Heart left ventricle (tissue), 16 donors: ENCODE results near the gene TNIP1. TPM values are rescaled to one million over a fixed set of nuclear protein-coding genes. Genes with fewer than 3 reads are reported as not detected.

Source experiments
- ATAC-seq, 4 donors: fragments of 200-7000 bp; cut with Tn5 transposase; one replicate each; pipeline ENCODE4 v1.9.1; 2020 to 2022; ENCODE audit warnings: moderate library complexity in 4 of 4, mild to moderate bottlenecking in 3 of 4, moderate number of reproducible peaks in 1 of 4
- DNase-seq, 5 donors: peaks; one replicate each; pipeline ENCODE4 v3.0.0-alpha.2; 2020
- H3K27ac ChIP-seq, 12 donors: fragments of 200-600 bp; sonication (generic) in 4 of 12; one replicate each; pipeline versions ENCODE4 v1.5.0 to v1.8.0; 2016 to 2022; ENCODE audit warnings: mild to moderate bottlenecking in 2 of 12
- H3K27me3 ChIP-seq, 9 donors: fragments of 200-600 bp; sonication (generic) in 2 of 9; one replicate each; pipeline versions ENCODE4 v1.5.1 to v1.8.0; 2016 to 2022; ENCODE audit warnings: mild to moderate bottlenecking in 3 of 9
- H3K36me3 ChIP-seq, 9 donors: fragments of 200-600 bp; sonication (generic) in 2 of 9; one replicate each; pipeline versions ENCODE4 v1.5.0 to v1.8.0; 2018 to 2022; ENCODE audit warnings: mild to moderate bottlenecking in 2 of 9
- H3K4me1 ChIP-seq, 12 donors: fragments of 200-600 bp; sonication (generic) in 4 of 12; one replicate each; pipeline versions ENCODE4 v1.5.0 to v1.8.0; 2016 to 2022; ENCODE audit warnings: mild to moderate bottlenecking in 3 of 12
- H3K4me3 ChIP-seq, 12 donors: fragments of 200-600 bp; sonication (generic) in 4 of 12; one replicate each; pipeline versions ENCODE4 v1.5.0 to v1.8.0; 2017 to 2022; ENCODE audit warnings: mild to moderate bottlenecking in 9 of 12, moderate library complexity in 4 of 12
- H3K9me3 ChIP-seq, 12 donors: fragments of 200-600 bp; sonication (generic) in 4 of 12; one replicate each; pipeline versions ENCODE4 v1.5.0 to v1.8.0; 2016 to 2022; ENCODE audit warnings: mild to moderate bottlenecking in 1 of 12
- POLR2A ChIP-seq, 2 donors: fragments of 450-650 bp; IDR thresholded peaks; one replicate each; pipeline ENCODE4 v1.6.1; 2017; ENCODE audit warnings: antibody characterized with exemption in 2 of 2, mild to moderate bottlenecking in 2 of 2, moderate library complexity in 2 of 2
- WGBS, 4 donors: extraction: QIAGEN DNeasy Blood & Tissue Kit in 2 of 4; methylation state at CpG; one replicate each; pipeline versions ENCODE4 v1.1.5 to v1.1.7; 2013 to 2018; 5-methylcytosine and 5-hydroxymethylcytosine counted together
- intact Hi-C, 10 donors: fragments of 100-400 bp; cut with DNase I; formaldehyde crosslinking; loops; one replicate each; pipeline versions ENCODE4 v1.11.1 to v1.14.2; 2022
- polyA plus RNA-seq, 2 donors: library from polyadenylated mRNA; stranded (reverse); fragments of 200-250 nt; gene quantifications; one replicate each; pipeline ENCODE4 v1.2.3, GENCODE V29; 2013
- total RNA-seq, 9 donors: library from RNA; depleted of rRNA in 2 of 9; stranded (reverse); fragments of >200 nt in 2 of 9; fragmentation: NEBNext Ultra II Directional in 3 of 9; extraction: Animal tissue kit (Norgen Biotek cat#: 25700) in 3 of 9; gene quantifications; one replicate each; pipeline versions ENCODE4 v1.1.0 to v1.2.4, GENCODE V29; 2016 to 2023
- TF ChIP-seq, protein P1 (sequence below), 12 donors: fragments of 200-600 bp; sonication (generic) in 4 of 12; IDR thresholded peaks; one replicate each; pipeline versions ENCODE4 v1.5.0 to v1.8.0; 2018 to 2022; ENCODE audit warnings: antibody characterized with exemption in 12 of 12, mild to moderate bottlenecking in 5 of 12
- donor health status: ischemic (EF 13 %, LVEDD 7.1; RV severe dilation, severe dysfunction).
- donor health status: healthy with polysubstance abuse.
- donor health status: DM: no; HTN: yes; CAD: no.
- donor health status: DM: no; HTN: no; CAD: no.
- donor health status: ischemic (EF 25% LVEDD 6.9; RV normal size, moderate dysfunction).
- donor health status: ischemic (EF 25% LVEDD 5.7; RV mildly dilated, moderate dysfunction).
- donor health status: healthy.
- donor health status: DM: yes; HTN: yes; CAD: no.
- donor health status: ischemic (EF 35%, LVEDD 5.7; RV mildly dilated, moderate dysfunction).
- donor health status: nonischemic (EF 11% LVEDD 7.7; RV severe dilation, severe dysfunction).
- donor health status: DM: yes; HTN: yes; CAD: no.
- donor health status: PGD.
- donor health status: ischemic (EF 29% LVEDD 5.4; RV normal size, mild dysfunction).
- donor health status: nonischemic (EF 23%, LVEDD 6.1; RV moderate dilation, normal function).

Gene TNIP1
- total and polyA plus RNA-seq, 11 donors, result 86.0 to 180 (median 108) TPM

DNA sequence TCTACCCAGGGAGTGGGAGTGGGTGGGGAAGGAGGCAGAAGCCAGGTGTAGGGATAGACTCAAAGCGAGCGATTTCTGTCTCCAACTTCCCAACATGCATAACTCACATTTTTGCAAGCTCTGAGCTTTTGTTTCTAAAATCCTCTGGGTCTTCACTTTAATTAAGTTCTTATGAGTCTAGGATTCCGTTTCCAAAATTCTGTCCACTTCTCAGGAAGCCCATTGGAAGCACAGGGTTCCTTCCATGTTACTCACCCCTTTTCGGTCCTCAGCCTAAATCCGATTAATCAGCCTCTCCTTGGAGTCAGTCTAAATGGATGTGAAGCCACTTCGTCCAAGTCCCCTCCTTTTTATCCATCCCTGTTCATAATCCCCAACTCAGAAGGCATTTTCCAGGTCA is 59.1 kb downstream of the TNIP1 start:
- WGBS, 4 donors, result 60 to 86% (median 71%) methylated on average over 6 of the region's 6 CpGs
- ATAC-seq, result no peak
- intact Hi-C loops, result no loop called here
- peaks cover 0 to 22% (median 13%) of the 10 kb centered on the region in 9 donors for H3K36me3 ChIP-seq
- H3K4me1 ChIP-seq, result peaks cover 14 to 82% (median 66%) of the 10 kb centered on the region in 12 donors
- no peaks in the 10 kb centered on the region for H3K9me3 ChIP-seq
- H3K27ac ChIP-seq, result peak overlapping the region; percentile 88 to 98 (median 93)
- TF ChIP-seq, protein P1, sequence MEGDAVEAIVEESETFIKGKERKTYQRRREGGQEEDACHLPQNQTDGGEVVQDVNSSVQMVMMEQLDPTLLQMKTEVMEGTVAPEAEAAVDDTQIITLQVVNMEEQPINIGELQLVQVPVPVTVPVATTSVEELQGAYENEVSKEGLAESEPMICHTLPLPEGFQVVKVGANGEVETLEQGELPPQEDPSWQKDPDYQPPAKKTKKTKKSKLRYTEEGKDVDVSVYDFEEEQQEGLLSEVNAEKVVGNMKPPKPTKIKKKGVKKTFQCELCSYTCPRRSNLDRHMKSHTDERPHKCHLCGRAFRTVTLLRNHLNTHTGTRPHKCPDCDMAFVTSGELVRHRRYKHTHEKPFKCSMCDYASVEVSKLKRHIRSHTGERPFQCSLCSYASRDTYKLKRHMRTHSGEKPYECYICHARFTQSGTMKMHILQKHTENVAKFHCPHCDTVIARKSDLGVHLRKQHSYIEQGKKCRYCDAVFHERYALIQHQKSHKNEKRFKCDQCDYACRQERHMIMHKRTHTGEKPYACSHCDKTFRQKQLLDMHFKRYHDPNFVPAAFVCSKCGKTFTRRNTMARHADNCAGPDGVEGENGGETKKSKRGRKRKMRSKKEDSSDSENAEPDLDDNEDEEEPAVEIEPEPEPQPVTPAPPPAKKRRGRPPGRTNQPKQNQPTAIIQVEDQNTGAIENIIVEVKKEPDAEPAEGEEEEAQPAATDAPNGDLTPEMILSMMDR (IDR thresholded peaks at IDR 0.05), result no peak
- TF ChIP-seq POLR2A (IDR thresholded peaks at IDR 0.05), result no peak
- no peaks in the 10 kb centered on the region for H3K27me3 ChIP-seq
- peak overlapping the region; percentile 71 to 97 (median 86) for H3K4me3 ChIP-seq
- no peak for DNase-seq

DNA sequence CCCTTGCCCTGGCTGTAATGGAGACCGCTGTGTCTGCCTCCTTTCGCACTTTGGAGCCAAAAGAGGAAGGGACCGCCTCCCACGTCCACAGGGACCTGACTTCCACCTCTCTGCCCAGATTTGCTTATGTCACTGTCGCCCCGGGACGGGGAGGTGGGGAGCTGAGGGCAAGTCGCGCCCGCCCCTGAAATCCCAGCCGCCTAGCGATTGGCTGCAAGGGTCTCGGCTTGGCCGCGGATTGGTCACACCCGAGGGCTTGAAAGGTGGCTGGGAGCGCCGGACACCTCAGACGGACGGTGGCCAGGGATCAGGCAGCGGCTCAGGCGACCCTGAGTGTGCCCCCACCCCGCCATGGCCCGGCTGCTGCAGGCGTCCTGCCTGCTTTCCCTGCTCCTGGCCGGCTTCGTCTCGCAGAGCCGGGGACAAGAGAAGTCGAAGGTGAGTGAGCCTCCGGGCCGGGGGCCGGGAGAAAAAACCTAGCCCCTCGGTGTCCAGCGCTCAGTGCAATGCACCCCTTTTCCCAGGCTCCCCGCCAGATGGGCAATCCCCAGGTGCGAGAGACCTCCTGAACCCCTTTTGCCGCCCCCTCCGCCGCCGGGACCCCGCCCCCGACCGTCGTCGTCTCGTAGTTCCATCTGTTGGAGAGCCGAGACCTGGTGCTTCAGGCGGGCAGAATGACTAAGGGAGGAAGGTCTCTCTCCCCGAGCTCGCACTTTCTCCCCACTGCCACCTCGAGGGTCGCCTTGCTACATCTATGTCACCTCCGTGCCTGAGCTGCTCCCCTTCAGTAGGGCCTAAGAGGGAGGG is 60.3 kb downstream of the TNIP1 start, which contains the start of gene GPX3:
Gene GPX3 (plus strand): TSS at position 288 of the 807 bp plus-strand sequence. CDS start 64 bp downstream, at position 352.
- DNase-seq, result peak; percentile 95 to 97 (median 97)
- H3K4me1 ChIP-seq, result peaks cover 14 to 82% (median 53%) of the 10 kb centered on the region in 12 donors
- TF ChIP-seq, protein P1 (IDR thresholded peaks at IDR 0.05), result no peak
- TF ChIP-seq POLR2A (IDR thresholded peaks at IDR 0.05), result peak; percentile 97 to 100
- no peaks in the 10 kb centered on the region for H3K27me3 ChIP-seq
- ATAC-seq, result peak; percentile 81 to 92 (median 85)
- 1 to 8% (median 1%) methylated on average over 30 to 54 of the region's 54 CpGs for WGBS, 4 donors
- no peaks in the 10 kb centered on the region for H3K9me3 ChIP-seq
- H3K36me3 ChIP-seq, result peaks cover 0 to 9% (median 4%) of the 10 kb centered on the region in 9 donors
- intact Hi-C loops, result no loop called here
- H3K4me3 ChIP-seq, result peak within 1 kb of the TSS; percentile 71 to 97 (median 86)
- peak within 1 kb of the TSS; percentile 88 to 98 (median 93) for H3K27ac ChIP-seq

DNA sequence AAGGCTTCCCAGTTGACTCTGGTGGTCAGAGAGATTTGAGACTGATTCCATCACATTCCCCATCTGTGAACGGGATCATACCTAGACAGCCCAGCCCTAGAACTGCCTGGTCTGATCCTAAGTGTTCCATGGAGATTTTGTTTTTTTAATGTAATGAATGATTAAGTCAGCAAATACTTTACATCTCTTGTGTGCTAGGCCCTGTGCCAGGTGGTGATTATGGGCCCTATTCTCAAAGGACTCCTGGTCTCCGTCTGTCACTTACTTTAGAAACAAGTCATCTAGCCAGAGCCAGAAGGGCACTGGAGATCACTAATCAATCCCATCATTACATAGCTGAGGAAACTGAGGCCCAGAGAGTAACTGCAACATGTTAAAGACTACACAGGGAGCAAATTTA is 61.5 kb downstream of the TNIP1 start:
- no peak overlapping the region for H3K4me3 ChIP-seq
- no peak for DNase-seq
- H3K4me1 ChIP-seq, result peaks cover 11 to 70% (median 41%) of the 10 kb centered on the region in 12 donors
- TF ChIP-seq POLR2A (IDR thresholded peaks at IDR 0.05), result no peak
- no peaks in the 10 kb centered on the region for H3K27me3 ChIP-seq
- 51 to 70% (median 59%) methylated on average over 2 of the region's 2 CpGs for WGBS, 4 donors
- no peak for ATAC-seq
- H3K27ac ChIP-seq, result peak overlapping the region in 7 of 12 donors; percentile 88 to 98 (median 93)
- peaks cover 0 to 2% (median 0%) of the 10 kb centered on the region in 9 donors for H3K36me3 ChIP-seq
- intact Hi-C loops, result no loop called here
- no peaks in the 10 kb centered on the region for H3K9me3 ChIP-seq

DNA sequence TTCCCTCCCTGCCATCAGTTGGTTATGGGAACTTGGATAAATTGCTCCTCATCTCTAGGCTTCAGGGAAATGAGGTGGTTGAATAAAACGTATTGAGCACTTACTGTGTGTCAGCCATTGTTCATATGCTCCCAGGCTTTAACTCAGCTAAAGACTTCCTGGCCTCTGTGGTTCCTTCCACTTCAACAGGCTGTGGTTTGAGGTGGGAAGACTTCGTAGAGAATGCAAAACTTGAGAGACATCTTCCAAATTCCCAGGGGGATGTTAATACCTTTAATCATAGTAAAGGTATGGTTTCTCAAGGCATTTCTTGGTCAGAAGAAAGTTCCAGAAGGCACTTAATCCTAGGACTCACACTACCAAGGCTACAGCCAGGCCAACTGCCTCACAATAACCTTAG is 62.0 kb downstream of the TNIP1 start:
- H3K4me3 ChIP-seq, result no peak overlapping the region
- ATAC-seq (no peak), DNase-seq (no peak)
- TF ChIP-seq, protein P1 (IDR thresholded peaks at IDR 0.05), result no peak
- TF ChIP-seq POLR2A (IDR thresholded peaks at IDR 0.05), result no peak
- H3K27ac ChIP-seq, result peak overlapping the region in 1 of 12 donors; percentile 96
- peaks cover 7 to 65% (median 37%) of the 10 kb centered on the region in 12 donors for H3K4me1 ChIP-seq
- no peaks in the 10 kb centered on the region for H3K9me3 ChIP-seq
- no peaks in the 10 kb centered on the region for H3K36me3 ChIP-seq
- intact Hi-C loops, result no loop called here
- no peaks in the 10 kb centered on the region for H3K27me3 ChIP-seq
- 86 to 94% (median 90%) methylated on average over 2 of the region's 2 CpGs for WGBS, 4 donors
